ES-I3 (cell line): ENCODE results near the gene WDR45B.
"Not testable (repeated sequence)": the region's sequence is repeated elsewhere in the genome, so short reads cannot be mapped to it uniquely, and the experiment has no call there.

ENCODE experiments used
- H3K36me3 ChIP-seq: 2 replicates; pipeline ENCODE4 v1.6.1; 2013; ENCODE audit warnings: mild to moderate bottlenecking, low read length, control low read depth, moderate library complexity; ENCODE audit not compliant: insufficient read depth
- H3K4me1 ChIP-seq: 2 replicates; pipeline ENCODE4 v1.6.1; 2013; ENCODE audit warnings: mild to moderate bottlenecking, control low read depth, low read length; ENCODE audit not compliant: insufficient read depth
- H3K9ac ChIP-seq: 2 replicates; pipeline ENCODE4 v1.6.1; 2013; ENCODE audit warnings: low read depth, mild to moderate bottlenecking, low read length, moderate library complexity
- H3K9me3 ChIP-seq: 2 replicates; pipeline ENCODE4 v1.6.1; 2013; ENCODE audit warnings: mild to moderate bottlenecking, low read length, moderate library complexity; ENCODE audit not compliant: control insufficient read depth, insufficient read depth

WDR45B gene

GRCh38 chr17:82588266-82589175, 59.7 kb downstream of the WDR45B start:
- no peaks in the 10 kb centered on the region for H3K9me3 ChIP-seq
- peaks cover 30% of the 10 kb centered on the region for H3K36me3 ChIP-seq
- no peaks in the 10 kb centered on the region; the same call in 1 of the 2 replicates for H3K4me1 ChIP-seq
- H3K9ac ChIP-seq, result no peak overlapping the region

DNA sequence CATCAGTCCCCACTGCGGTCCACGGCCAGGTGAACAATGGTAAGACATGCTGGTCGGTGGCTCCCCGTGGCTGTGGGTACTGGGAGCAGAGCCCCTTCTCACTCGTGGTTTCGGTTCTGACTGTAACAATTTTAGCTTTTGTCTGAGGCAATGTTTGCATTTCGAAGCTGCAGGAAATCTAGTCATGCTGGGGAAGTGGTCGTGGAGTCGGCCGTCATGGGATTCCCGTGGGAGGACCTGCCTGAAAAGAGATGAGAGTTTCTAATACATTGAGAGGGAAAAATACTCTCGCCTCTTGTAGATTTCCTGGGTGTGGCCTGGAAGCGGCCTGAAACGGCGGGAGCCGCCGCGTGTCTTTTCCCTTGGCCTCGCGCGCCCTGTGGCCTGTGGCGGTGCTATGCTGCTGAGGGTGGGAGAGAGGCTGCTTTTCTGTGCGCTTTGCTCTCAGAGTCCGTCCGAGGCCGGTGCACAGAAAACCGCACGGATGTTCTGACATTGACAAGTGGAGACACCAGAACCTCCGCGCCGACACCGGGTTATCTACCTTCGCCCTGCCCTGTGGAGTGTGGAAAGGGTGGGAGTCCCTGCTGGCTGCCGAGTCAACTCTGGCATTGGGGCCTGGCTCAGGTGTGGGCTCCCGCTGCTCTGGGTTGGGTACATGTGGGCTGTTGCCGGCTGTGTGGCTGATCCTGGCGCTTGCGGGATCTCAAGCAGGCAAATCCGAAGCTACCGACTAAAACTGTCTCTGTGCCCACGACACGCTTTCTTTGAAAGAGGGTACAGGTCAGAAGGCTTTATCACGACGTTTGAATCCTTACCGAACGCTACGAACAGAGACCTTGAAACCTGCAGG, 60.8 kb downstream of the WDR45B start:
- no peaks in the 10 kb centered on the region for H3K4me1 ChIP-seq
- H3K9ac ChIP-seq, result no peak overlapping the region
- no peaks in the 10 kb centered on the region for H3K9me3 ChIP-seq
- H3K36me3 ChIP-seq, result peaks cover 37% of the 10 kb centered on the region

- H3K9ac ChIP-seq, result no peak overlapping the region
- peaks cover 44% of the 10 kb centered on the region for H3K36me3 ChIP-seq
- no peaks in the 10 kb centered on the region for H3K9me3 ChIP-seq
- H3K4me1 ChIP-seq, result no peaks in the 10 kb centered on the region
These were observed 61.5 kb downstream of the WDR45B start for GRCh38 chr17:82586576-82587233.

DNA sequence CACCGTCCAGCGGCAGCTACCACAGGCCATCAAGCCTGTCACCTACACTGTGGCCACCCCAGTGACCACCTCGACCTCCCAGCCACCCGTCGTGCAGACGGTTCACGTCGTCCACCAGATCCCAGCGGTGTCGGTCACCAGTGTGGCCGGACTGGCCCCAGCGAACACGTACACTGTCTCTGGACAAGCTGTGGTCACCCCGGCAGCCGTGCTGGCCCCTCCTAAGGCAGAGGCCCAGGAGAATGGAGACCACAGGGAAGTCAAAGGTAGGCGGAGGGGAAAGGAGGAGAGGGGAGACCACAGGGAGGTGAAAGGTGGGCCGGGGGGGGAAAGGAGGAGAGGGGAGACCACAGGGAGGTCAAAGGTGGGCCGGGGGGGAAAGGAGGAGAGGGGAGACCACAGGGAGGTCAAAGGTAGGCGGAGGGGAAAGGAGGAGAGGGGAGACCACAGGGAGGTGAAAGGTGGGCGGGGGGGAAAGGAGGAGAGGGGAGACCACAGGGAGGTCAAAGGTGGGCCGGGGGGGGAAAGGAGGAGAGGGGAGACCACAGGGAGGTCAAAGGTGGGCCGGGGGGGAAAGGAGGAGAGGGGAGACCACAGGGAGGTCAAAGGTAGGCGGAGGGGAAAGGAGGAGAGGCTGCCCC, 62.2 kb downstream of the WDR45B start:
- not testable (repeated sequence) for H3K4me1 ChIP-seq, H3K9me3 ChIP-seq, H3K9ac ChIP-seq
- H3K36me3 ChIP-seq, result peaks cover 44% of the 10 kb centered on the region

- Histone ChIP-seq H3K4me1 (no peaks in the 10 kb centered on the region), H3K36me3 (peaks cover 50% of the 10 kb centered on the region), H3K9me3 (no peaks in the 10 kb centered on the region), H3K9ac (no peak overlapping the region)
These were observed 64.5 kb downstream of the WDR45B start for GRCh38 chr17:82583720-82584234.

DNA sequence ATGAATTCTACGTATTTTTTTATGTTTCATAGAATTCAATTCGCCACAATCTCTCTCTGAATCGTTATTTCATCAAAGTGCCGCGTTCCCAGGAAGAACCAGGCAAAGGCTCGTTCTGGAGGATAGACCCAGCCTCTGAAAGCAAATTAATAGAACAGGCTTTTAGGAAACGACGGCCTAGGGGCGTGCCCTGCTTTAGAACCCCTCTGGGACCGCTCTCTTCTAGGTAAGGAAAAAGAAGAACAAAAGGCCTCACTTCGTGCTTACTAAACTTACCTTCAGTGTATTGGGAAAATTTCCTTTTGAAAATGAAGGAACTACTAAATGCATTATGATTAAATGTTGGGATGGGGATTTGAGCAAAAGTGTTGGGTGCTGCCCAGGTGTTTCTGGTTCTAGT, 65.5 kb downstream of the WDR45B start:
- Histone ChIP-seq H3K4me1 (no peaks in the 10 kb centered on the region), H3K36me3 (peaks cover 49% of the 10 kb centered on the region), H3K9me3 (no peaks in the 10 kb centered on the region), H3K9ac (no peak overlapping the region)

GRCh38 chr17:82582213-82582612, 66.0 kb downstream of the WDR45B start:
- no peaks in the 10 kb centered on the region for H3K4me1 ChIP-seq
- no peaks in the 10 kb centered on the region for H3K9me3 ChIP-seq
- H3K36me3 ChIP-seq, result peaks cover 46% of the 10 kb centered on the region
- H3K9ac ChIP-seq, result no peak overlapping the region

- not testable (repeated sequence) for H3K9me3 ChIP-seq, H3K4me1 ChIP-seq, H3K9ac ChIP-seq
- H3K36me3 ChIP-seq, result peaks cover 40% of the 10 kb centered on the region
These were observed 68.3 kb downstream of the WDR45B start for GRCh38 chr17:82579969-82580368.

GRCh38 chr17:82577300-82577699, 70.9 kb downstream of the WDR45B start:
- Histone ChIP-seq H3K9ac (no peak overlapping the region), H3K9me3 (no peaks in the 10 kb centered on the region), H3K4me1 (no peaks in the 10 kb centered on the region), H3K36me3 (peaks cover 42% of the 10 kb centered on the region)

DNA sequence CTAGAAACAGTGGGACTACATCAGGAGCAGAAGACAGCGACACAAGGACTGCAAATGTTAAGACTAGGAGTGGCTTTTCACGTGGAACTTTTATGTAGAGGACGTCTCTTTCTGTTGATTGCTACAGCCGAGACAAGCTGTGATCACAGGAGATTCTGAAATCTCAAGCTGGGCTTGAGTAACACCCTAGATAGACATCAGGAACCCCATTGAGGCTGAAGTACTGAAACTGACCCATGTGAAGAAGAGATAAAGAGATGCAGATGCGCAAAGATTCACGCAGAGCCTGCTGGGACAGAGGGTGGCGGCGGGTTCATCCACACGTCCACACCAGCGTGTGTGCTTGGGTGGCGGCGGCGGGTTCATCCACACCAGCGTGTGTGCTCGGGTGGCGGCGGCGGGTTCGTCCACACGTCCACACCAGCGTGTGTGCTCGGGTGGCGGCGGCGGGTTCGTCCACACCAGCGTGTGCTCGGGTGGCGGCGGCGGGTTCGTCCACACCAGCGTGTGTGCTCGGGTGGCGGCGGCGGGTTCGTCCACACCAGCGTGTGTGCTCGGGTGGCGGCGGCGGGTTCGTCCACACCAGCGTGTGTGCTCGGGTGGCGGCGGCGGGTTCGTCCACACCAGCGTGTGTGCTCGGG, 72.5 kb downstream of the WDR45B start:
- not testable (repeated sequence) for H3K4me1 ChIP-seq, H3K9me3 ChIP-seq
- H3K36me3 ChIP-seq, result peaks cover 44% of the 10 kb centered on the region

DNA sequence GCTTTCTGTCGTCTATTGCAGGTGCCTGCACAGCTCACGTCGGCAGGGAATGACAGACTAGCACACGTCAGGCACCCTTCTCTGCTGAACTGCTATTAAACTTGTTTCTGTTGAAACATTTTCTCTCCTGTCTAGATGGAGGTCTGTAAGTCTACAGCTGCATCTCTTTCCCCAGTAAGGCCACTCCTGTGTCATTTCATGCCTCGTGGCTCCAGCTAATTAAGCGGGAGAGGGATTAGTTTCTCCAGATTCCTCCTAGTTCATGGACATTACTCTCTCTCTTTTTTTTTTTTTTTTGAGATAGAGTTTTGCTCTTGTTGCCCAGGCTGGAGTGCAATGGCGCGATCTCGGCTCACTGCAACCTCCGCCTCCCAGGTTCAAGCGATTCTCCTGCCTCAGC, 74.2 kb downstream of the WDR45B start:
- no peaks in the 10 kb centered on the region for H3K9me3 ChIP-seq
- peaks cover 41% of the 10 kb centered on the region for H3K36me3 ChIP-seq
- H3K4me1 ChIP-seq, result no peaks in the 10 kb centered on the region
- H3K9ac ChIP-seq, result no peak overlapping the region

More for the DNA sequence above, 72.5 kb downstream of the WDR45B start:
- H3K9ac ChIP-seq, result not testable (repeated sequence)

DNA sequence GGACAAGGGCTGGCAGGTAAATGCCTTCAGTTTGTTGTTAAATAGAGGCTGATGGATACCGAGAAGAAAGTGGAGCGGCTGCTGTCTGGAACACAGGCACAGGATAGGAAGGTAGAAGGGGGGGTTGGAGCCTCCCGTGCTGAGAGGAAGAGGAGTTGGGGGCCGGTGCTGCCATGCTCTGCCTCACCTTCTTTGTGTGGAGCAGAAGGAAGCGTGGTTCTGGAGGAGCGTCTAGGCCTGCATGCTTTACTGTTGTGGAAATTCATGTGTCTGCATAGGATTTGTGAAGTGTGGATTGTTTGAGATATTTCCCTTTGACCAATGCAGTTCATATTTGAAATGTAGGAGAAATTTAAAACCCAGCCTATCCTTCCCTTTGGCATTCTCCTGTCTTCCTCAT, 76.4 kb downstream of the WDR45B start:
- Histone ChIP-seq H3K4me1 (no peaks in the 10 kb centered on the region), H3K9ac (no peak overlapping the region), H3K9me3 (no peaks in the 10 kb centered on the region), H3K36me3 (peaks cover 44% of the 10 kb centered on the region)

DNA sequence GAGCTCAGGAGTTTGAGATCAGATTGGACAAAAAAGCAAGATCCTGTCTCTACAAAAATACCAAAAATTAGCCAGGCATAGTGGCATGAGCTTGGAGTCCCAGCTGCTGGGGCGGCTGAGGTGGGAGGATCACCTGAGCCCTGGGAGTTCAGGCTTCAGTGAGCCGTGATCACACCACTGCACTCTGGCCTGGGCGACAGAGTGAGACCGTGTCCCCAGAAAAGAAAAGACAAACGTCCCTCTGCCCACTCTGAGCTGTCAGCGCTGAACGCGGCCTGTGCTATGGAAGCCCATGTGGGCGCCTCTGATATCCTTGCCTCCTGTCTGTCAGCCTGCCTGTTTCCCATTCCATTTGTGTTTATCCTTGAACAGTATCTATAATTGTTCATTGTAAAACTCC, 78.0 kb downstream of the WDR45B start:
- Histone ChIP-seq H3K36me3 (peaks cover 41% of the 10 kb centered on the region), H3K4me1 (no peaks in the 10 kb centered on the region), H3K9ac (no peak overlapping the region), H3K9me3 (no peaks in the 10 kb centered on the region)
